GM23248 (cell line): ENCODE data around the gene CACNB4.

ENCODE experiments used
- EZH2 ChIP-seq: fragments of 200-600 bp; sonication (generic); IDR thresholded peaks from 2 replicates; pipeline ENCODE4 v1.6.1; 2018; ENCODE audit warnings: antibody characterized with exemption, mild to moderate bottlenecking; ENCODE audit not compliant: insufficient read depth, poor library complexity, severe bottlenecking
- EZH2phosphoT487 ChIP-seq: fragments of 200-600 bp; sonication (generic); IDR thresholded peaks from 2 replicates; pipeline ENCODE4 v1.6.1; 2018; ENCODE audit warnings: antibody characterized with exemption, moderate library complexity, mild to moderate bottlenecking, low read depth; ENCODE audit not compliant: insufficient read depth

DNA sequence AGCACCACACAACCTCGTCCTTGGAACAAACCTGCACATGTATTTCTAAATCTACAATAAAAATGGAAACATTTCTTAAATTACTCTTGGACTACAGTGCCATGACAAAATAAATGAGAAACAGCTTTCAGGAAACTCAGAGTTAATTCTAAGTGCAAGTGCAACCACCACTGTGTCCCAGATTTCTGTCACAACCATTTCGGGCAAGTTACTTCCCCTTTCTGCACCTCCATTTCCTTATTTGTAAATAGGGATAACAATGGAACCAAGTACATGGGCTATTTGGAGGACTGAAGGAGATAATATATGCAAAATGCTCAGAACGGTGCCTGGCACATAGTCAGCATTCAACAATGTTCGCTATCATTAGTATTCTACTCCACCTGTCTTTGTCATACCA is 93.2 kb downstream of the CACNB4 start:
- no peak for TF ChIP-seq EZH2phosphoT487
- no peak for TF ChIP-seq EZH2
